Neuronal stem cell (in vitro differentiated cells): ENCODE results near the gene POC1A.
"Not testable (repeated sequence)": the region's sequence is repeated elsewhere in the genome, so short reads cannot be mapped to it uniquely, and the experiment has no call there.

Experiments used
- DNase-seq: peaks from one replicate; pipeline ENCODE4 v3.0.0-alpha.2; 2013; ENCODE audit warnings: low spot score
- H2AFZ ChIP-seq: one replicate; pipeline ENCODE4 v1.6.1; 2013; ENCODE audit warnings: mild to moderate bottlenecking, low read length, inconsistent platforms
- H2AK5ac ChIP-seq: 2 replicates; pipeline ENCODE4 v1.6.1; 2013; ENCODE audit warnings: low read depth, mild to moderate bottlenecking, inconsistent platforms, low read length, moderate library complexity, mixed read lengths
- H2BK120ac ChIP-seq: 2 replicates; pipeline ENCODE4 v1.6.1; 2013; ENCODE audit warnings: low read depth, mild to moderate bottlenecking, inconsistent platforms, low read length, moderate library complexity, mixed read lengths
- H2BK12ac ChIP-seq: one replicate; pipeline ENCODE4 v1.6.1; 2013; ENCODE audit warnings: low read length, inconsistent platforms
- H2BK15ac ChIP-seq: 2 replicates; pipeline ENCODE4 v1.6.1; 2013; ENCODE audit warnings: mild to moderate bottlenecking, low read length, inconsistent platforms, mixed read lengths
- H2BK5ac ChIP-seq: one replicate; pipeline ENCODE4 v1.6.1; 2013; ENCODE audit warnings: inconsistent platforms, mild to moderate bottlenecking, low read length, moderate library complexity
- H3K14ac ChIP-seq: one replicate; pipeline ENCODE4 v1.6.1; 2013; ENCODE audit warnings: low read length, inconsistent platforms
- H3K18ac ChIP-seq: 2 replicates; pipeline ENCODE4 v1.6.1; 2013; ENCODE audit warnings: low read length, inconsistent platforms
- H3K23ac ChIP-seq: 2 replicates; pipeline ENCODE4 v1.6.1; 2013; ENCODE audit warnings: low read depth, mild to moderate bottlenecking, mixed read lengths, low read length, inconsistent platforms; ENCODE audit not compliant: poor library complexity
- H3K27ac ChIP-seq: replicated peaks from 3 replicates; pipeline ENCODE4 v1.5.1; 2013; ENCODE audit warnings: low read length, inconsistent platforms
- H3K27me3 ChIP-seq, 3 experiments: 2 replicates each; pipeline ENCODE4 v1.6.1; 2013; ENCODE audit warnings: low read length in 3 of 3, mild to moderate bottlenecking in 2 of 3, inconsistent platforms in 1 of 3, low read depth in 1 of 3, mixed read lengths in 1 of 3, moderate library complexity in 1 of 3; ENCODE audit not compliant: control insufficient read depth in 3 of 3, insufficient read depth in 3 of 3
- H3K36me3 ChIP-seq, 2 donors: replicated peaks in 1 of 2; 2 replicates each; pipeline ENCODE4 v1.6.1; 2013; ENCODE audit warnings: low read length in 2 of 2; ENCODE audit not compliant: control insufficient read depth in 2 of 2, insufficient read depth in 2 of 2
- H3K4ac ChIP-seq: 2 replicates; pipeline ENCODE4 v1.6.1; 2013; ENCODE audit warnings: inconsistent platforms, mild to moderate bottlenecking, low read length, moderate library complexity
- H3K4me1 ChIP-seq, 2 donors: 1 replicate in 1 of 2; 2 replicates in 1 of 2; pipeline ENCODE4 v1.6.1; 2013; ENCODE audit warnings: low read length in 2 of 2, low read depth in 1 of 2; ENCODE audit not compliant: control insufficient read depth in 2 of 2, insufficient read depth in 1 of 2
- H3K4me2 ChIP-seq: one replicate; pipeline ENCODE4 v1.6.1; 2013; ENCODE audit warnings: mild to moderate bottlenecking, low read length, inconsistent platforms; ENCODE audit not compliant: insufficient read depth, poor library complexity, severe bottlenecking
- H3K4me3 ChIP-seq, 2 donors: 2 replicates each; pipeline ENCODE4 v1.5.1; 2013; ENCODE audit warnings: low read length in 2 of 2, mild to moderate bottlenecking in 2 of 2, inconsistent platforms in 1 of 2, moderate library complexity in 1 of 2
- H3K79me1 ChIP-seq: one replicate; pipeline ENCODE4 v1.6.1; 2013; ENCODE audit warnings: low read depth, mild to moderate bottlenecking, inconsistent platforms, low read length, moderate library complexity
- H3K9ac ChIP-seq: one replicate; pipeline ENCODE4 v1.6.1; 2013; ENCODE audit warnings: mild to moderate bottlenecking, low read depth, low read length, inconsistent platforms; ENCODE audit not compliant: poor library complexity
- H3K9me3 ChIP-seq, 2 donors: replicated peaks in 1 of 2; 2 replicates each; pipeline versions ENCODE3 to v1.6.1; 2013; ENCODE audit warnings: low read length in 2 of 2, mild to moderate bottlenecking in 2 of 2, inconsistent platforms in 1 of 2, low read depth in 1 of 2, mixed read lengths in 1 of 2, moderate library complexity in 1 of 2; ENCODE audit not compliant: control insufficient read depth in 2 of 2, insufficient read depth in 1 of 2
- H4K8ac ChIP-seq: one replicate; pipeline ENCODE4 v1.6.1; 2013; ENCODE audit warnings: low read depth, mild to moderate bottlenecking, inconsistent platforms, low read length, moderate library complexity
- H4K91ac ChIP-seq: one replicate; pipeline ENCODE4 v1.6.1; 2013; ENCODE audit warnings: low read length, low read depth, mild to moderate bottlenecking, inconsistent platforms; ENCODE audit not compliant: poor library complexity
- WGBS, 2 donors: extraction: QIAGEN DNeasy Blood & Tissue Kit; methylation state at CpG; one replicate each; pipeline ENCODE4 v1.1.7; 2013; ENCODE audit warnings: missing lambda C conversion rate in 2 of 2, mixed read lengths in 1 of 2; ENCODE audit not compliant: insufficient read length in 2 of 2, insufficient replicate concordance in 1 of 2; ENCODE audit errors: extremely low coverage in 2 of 2; 5-methylcytosine and 5-hydroxymethylcytosine counted together

POC1A gene

DNA sequence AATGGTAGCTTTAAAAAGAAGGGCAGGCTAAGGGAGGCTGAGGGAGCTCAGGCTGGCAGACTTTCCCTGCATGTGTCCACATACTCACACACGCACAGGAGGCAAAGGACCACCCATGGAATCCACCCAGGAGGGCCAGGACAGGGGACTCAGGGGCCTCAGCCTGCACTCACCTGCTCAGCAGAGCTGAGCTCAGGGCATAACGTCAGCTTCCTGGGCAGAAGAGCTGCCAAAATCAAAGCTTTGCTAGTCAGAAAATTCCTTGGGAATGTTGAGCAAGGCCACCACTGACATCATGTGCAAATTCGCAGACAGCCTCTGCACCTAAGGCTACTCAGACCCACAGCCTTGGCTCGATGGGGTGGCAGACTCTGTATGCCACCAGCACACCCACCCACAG, 27.3 kb upstream of the POC1A start:
- WGBS, 2 donors = no CpG with 5 or more reads among the region's 4 CpGs
- no peak overlapping the region for H4K91ac ChIP-seq
- H3K4me3 ChIP-seq = no peak overlapping the region
- no peak overlapping the region for H3K4me2 ChIP-seq
- no peaks in the 10 kb centered on the region for H3K79me1 ChIP-seq
- no peak for DNase-seq
- peaks cover 0 to 22% (median 0%) of the 10 kb centered on the region in 3 experiments for H3K27me3 ChIP-seq
- no peak overlapping the region for H3K18ac ChIP-seq
- no peak overlapping the region for H3K4ac ChIP-seq
- peak overlapping the region; percentile 39 for H3K14ac ChIP-seq
- H3K27ac ChIP-seq = no peak overlapping the region
- no peak overlapping the region for H2AFZ ChIP-seq
- no peak overlapping the region for H2AK5ac ChIP-seq
- H3K9me3 ChIP-seq = no peaks in the 10 kb centered on the region
- no peak overlapping the region for H3K9ac ChIP-seq
- H3K36me3 ChIP-seq = no peaks in the 10 kb centered on the region
- H3K23ac ChIP-seq = no peak overlapping the region
- H2BK120ac ChIP-seq = no peak overlapping the region
- no peak overlapping the region for H2BK12ac ChIP-seq
- peaks cover 0 to under 1% of the 10 kb centered on the region in 2 donors for H3K4me1 ChIP-seq
- H4K8ac ChIP-seq = no peak overlapping the region
- H2BK15ac ChIP-seq = no peak overlapping the region
- H2BK5ac ChIP-seq = no peak overlapping the region

DNA sequence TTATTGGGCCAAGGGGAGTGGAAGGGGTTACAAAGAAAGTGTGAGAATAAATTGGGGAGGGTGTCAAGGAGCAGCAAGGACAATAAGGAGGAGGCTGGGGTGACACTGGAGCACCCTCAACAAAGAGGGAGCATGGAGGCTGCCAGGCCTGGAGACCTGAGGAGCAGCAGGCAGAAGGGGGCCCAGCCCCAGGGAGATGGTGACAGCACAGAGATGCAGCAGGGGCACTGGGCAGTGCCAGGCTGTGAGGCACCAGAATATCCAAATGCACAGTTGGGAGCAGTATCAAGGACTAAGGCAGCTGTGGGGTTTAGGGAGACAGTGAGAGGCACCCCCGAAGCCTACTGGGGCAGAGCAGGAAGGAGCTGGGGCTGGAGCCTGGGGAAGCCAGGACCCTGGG, 24.3 kb upstream of the POC1A start:
- H2BK12ac ChIP-seq = no peak overlapping the region
- H3K23ac ChIP-seq = no peak overlapping the region
- no peak for DNase-seq
- H2BK5ac ChIP-seq = no peak overlapping the region
- WGBS, 2 donors = no CpG with 5 or more reads among the region's 1 CpG
- no peak overlapping the region for H3K14ac ChIP-seq
- H3K18ac ChIP-seq = no peak overlapping the region
- no peak overlapping the region for H3K27ac ChIP-seq
- no peak overlapping the region for H2BK15ac ChIP-seq
- H4K91ac ChIP-seq = no peak overlapping the region
- H3K27me3 ChIP-seq = peaks cover 0 to 25% (median 0%) of the 10 kb centered on the region in 3 experiments
- no peaks in the 10 kb centered on the region for H3K36me3 ChIP-seq
- peaks cover 0 to 1% of the 10 kb centered on the region in 2 donors for H3K4me1 ChIP-seq
- no peak overlapping the region for H3K4me3 ChIP-seq
- H3K4ac ChIP-seq = no peak overlapping the region
- no peaks in the 10 kb centered on the region for H3K79me1 ChIP-seq
- H4K8ac ChIP-seq = no peak overlapping the region
- H3K9me3 ChIP-seq = no peaks in the 10 kb centered on the region
- H2AK5ac ChIP-seq = no peak overlapping the region
- no peak overlapping the region for H3K9ac ChIP-seq
- H2BK120ac ChIP-seq = no peak overlapping the region
- no peak overlapping the region for H3K4me2 ChIP-seq
- no peak overlapping the region for H2AFZ ChIP-seq

DNA sequence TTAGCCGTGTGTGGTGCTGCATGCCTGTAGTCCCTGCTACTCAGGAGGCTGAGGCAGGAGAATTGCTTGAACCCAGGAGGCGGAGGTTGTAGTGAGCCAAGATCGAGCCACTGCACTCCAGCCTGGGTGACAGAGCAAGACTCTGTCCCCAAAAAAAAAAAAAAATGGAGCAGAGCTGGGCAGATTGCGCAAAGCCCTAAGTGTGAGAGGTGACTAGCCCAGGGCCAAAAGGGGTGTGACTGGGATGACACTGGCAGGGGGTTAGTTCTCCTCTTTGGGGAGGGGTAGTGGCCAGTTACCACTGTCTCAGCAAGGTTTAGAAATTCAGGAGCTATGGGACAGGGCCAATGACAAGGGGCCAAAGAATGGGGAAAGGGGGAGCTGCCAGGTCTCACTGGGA, 23.9 kb upstream of the POC1A start:
- H3K9ac ChIP-seq, H3K18ac ChIP-seq, H4K91ac ChIP-seq, H3K4me1 ChIP-seq, H2BK5ac ChIP-seq, H2BK12ac ChIP-seq, H3K4ac ChIP-seq, H3K9me3 ChIP-seq, DNase-seq, H2BK15ac ChIP-seq, H2AK5ac ChIP-seq, H2BK120ac ChIP-seq, H3K14ac ChIP-seq, H3K79me1 ChIP-seq, H3K4me2 ChIP-seq, H4K8ac ChIP-seq, H3K23ac ChIP-seq, H2AFZ ChIP-seq, H3K36me3 ChIP-seq, H3K27ac ChIP-seq, H3K4me3 ChIP-seq: not testable (repeated sequence)
- no CpG with 5 or more reads among the region's 4 CpGs for WGBS, 2 donors
- peaks cover 0 to 29% (median 0%) of the 10 kb centered on the region in 3 experiments for H3K27me3 ChIP-seq

DNA sequence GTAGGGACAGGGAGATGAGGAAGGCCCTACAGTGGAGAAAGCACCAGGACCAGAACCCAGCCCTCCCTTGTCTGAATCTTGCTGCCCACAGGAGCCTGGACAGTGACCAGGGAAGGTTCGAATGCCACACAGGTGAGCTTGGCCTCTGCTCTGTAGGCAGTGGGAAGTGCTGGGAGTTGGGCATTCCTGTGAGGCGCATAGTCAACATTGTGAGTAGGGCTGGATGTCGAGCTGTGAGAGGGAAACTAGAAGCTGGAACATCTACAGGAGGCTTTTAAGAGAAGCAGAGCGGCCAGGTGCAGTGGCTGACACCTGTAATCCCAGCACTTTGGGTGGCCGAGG, 23.4 kb upstream of the POC1A start:
- Histone ChIP-seq H3K9ac (no peak overlapping the region), H3K14ac (no peak overlapping the region), H3K4me2 (no peak overlapping the region), H4K91ac (no peak overlapping the region), H2BK12ac (no peak overlapping the region), H3K27ac (no peak overlapping the region), H3K4me1 (peaks cover 0 to 1% of the 10 kb centered on the region in 2 donors), H2BK5ac (no peak overlapping the region), H3K27me3 (peaks cover 0 to 32% (median 0%) of the 10 kb centered on the region in 3 experiments), H2BK120ac (no peak overlapping the region), H4K8ac (no peak overlapping the region), H3K4me3 (no peak overlapping the region), H3K79me1 (no peaks in the 10 kb centered on the region), H3K23ac (no peak overlapping the region), H2AFZ (no peak overlapping the region), H2AK5ac (no peak overlapping the region), H3K9me3 (no peaks in the 10 kb centered on the region), H3K4ac (no peak overlapping the region), H3K18ac (no peak overlapping the region), H3K36me3 (no peaks in the 10 kb centered on the region), H2BK15ac (no peak overlapping the region)
- WGBS, 2 donors = no CpG with 5 or more reads among the region's 5 CpGs
- DNase-seq = no peak
